ENCODE measurements around the gene COL11A1. TPM values are rescaled to one million over a fixed set of nuclear protein-coding genes. Genes with fewer than 3 reads are reported as not detected.
A peak's percentile ranks its signal among the peaks of the same experiment; 100 is the strongest.
"Not testable (repeated sequence)": the region's sequence is repeated elsewhere in the genome, so short reads cannot be mapped to it uniquely, and the experiment has no call there.

The COL11A1 gene
- total RNA-seq (ENCODE audit: insufficient read depth, low replicate concordance): 373 TPM

- peak; percentile 95 for DNase-seq (ENCODE audit: low spot score)
Observed at GRCh38 chr1:103108376-103109150, at the start of gene COL11A1. Gene COL11A1 (minus strand): TSS chr1:103108522. CDS start chr1:103108178, 344 bp downstream.

GRCh38 chr1:103156966-103157365 is 48.6 kb upstream of the COL11A1 start:
- no peak for DNase-seq (ENCODE audit: low spot score)

GRCh38 chr1:103146166-103146565 is 37.8 kb upstream of the COL11A1 start:
- DNase-seq (ENCODE audit: low spot score): no peak

- DNase-seq (ENCODE audit: low spot score): no peak
Observed at GRCh38 chr1:103145449-103145848, 37.1 kb upstream of the COL11A1 start.

GRCh38 chr1:103144681-103145080 is 36.4 kb upstream of the COL11A1 start:
- no peak for DNase-seq (ENCODE audit: low spot score)

GRCh38 chr1:103142461-103142860 is 34.1 kb upstream of the COL11A1 start:
- no peak for DNase-seq (ENCODE audit: low spot score)

- DNase-seq (ENCODE audit: low spot score): no peak
Observed at GRCh38 chr1:103129796-103130195, 21.5 kb upstream of the COL11A1 start.

GRCh38 chr1:103129255-103129654 is 20.9 kb upstream of the COL11A1 start:
- no peak for DNase-seq (ENCODE audit: low spot score)

GRCh38 chr1:103128256-103128655 is 19.9 kb upstream of the COL11A1 start:
- DNase-seq (ENCODE audit: low spot score): not testable (repeated sequence)

- DNase-seq (ENCODE audit: low spot score): no peak
Observed at GRCh38 chr1:103125219-103125618, 16.9 kb upstream of the COL11A1 start.

GRCh38 chr1:103122983-103123720 is 14.8 kb upstream of the COL11A1 start:
- DNase-seq (ENCODE audit: low spot score): no peak

GRCh38 chr1:103120981-103121380 is 12.7 kb upstream of the COL11A1 start:
- DNase-seq (ENCODE audit: low spot score): no peak

- no peak for DNase-seq (ENCODE audit: low spot score)
Observed at GRCh38 chr1:103112546-103112945, 4.2 kb upstream of the COL11A1 start.

- DNase-seq (ENCODE audit: low spot score): no peak
Observed at GRCh38 chr1:103111926-103112325, 3.6 kb upstream of the COL11A1 start.

GRCh38 chr1:103110701-103111100 is 2.4 kb upstream of the COL11A1 start:
- no peak for DNase-seq (ENCODE audit: low spot score)

GRCh38 chr1:103109311-103109920 is 1.1 kb upstream of the COL11A1 start:
- no peak for DNase-seq (ENCODE audit: low spot score)

- DNase-seq (ENCODE audit: low spot score): peak; percentile 46
Observed at GRCh38 chr1:103107741-103108375, 464 bp downstream of the COL11A1 start.

GRCh38 chr1:103106426-103107341 is 1.6 kb downstream of the COL11A1 start:
- peak; percentile 86 for DNase-seq (ENCODE audit: low spot score)

- DNase-seq (ENCODE audit: low spot score): no peak
Observed at GRCh38 chr1:103101399-103101798, 6.9 kb downstream of the COL11A1 start.

GRCh38 chr1:103089221-103089620 is 19.1 kb downstream of the COL11A1 start:
- no peak for DNase-seq (ENCODE audit: low spot score)

GRCh38 chr1:103087256-103087655 is 21.1 kb downstream of the COL11A1 start:
- no peak for DNase-seq (ENCODE audit: low spot score)
